GM23338 (cell line): ENCODE measurements around the gene GPR25. TPM values are rescaled to one million over a fixed set of nuclear protein-coding genes. Genes with fewer than 3 reads are reported as not detected.

Experiments used
- ATAC-seq: fragments of 200-7000 bp; cut with Tn5 transposase; 3 replicates; pipeline ENCODE4 v1.9.1; 2020
- DNase-seq: peaks from one replicate; pipeline ENCODE4 v3.0.0-alpha.2; 2015; ENCODE audit warnings: low spot score
- H2AFZ ChIP-seq: fragments of 200-600 bp; sonication (generic); 2 replicates; pipeline ENCODE4 v1.8.0; 2016; ENCODE audit warnings: antibody characterized with exemption, mild to moderate bottlenecking, moderate library complexity
- H3F3A ChIP-seq: fragments of 200-600 bp; sonication (generic); replicated peaks from 2 replicates; pipeline ENCODE4 v1.8.0; 2017; ENCODE audit warnings: antibody characterized with exemption, mixed run types, low read depth
- H3K27ac ChIP-seq: fragments of 200-600 bp; sonication (generic); 2 replicates; pipeline ENCODE4 v1.6.1; 2016; ENCODE audit warnings: low read depth
- H3K27me3 ChIP-seq: fragments of 200-600 bp; sonication (generic); 2 replicates; pipeline ENCODE4 v1.8.0; 2016; ENCODE audit warnings: mild to moderate bottlenecking, mixed run types, moderate library complexity; ENCODE audit not compliant: insufficient read depth
- H3K36me3 ChIP-seq: fragments of 200-600 bp; sonication (generic); 2 replicates; pipeline ENCODE4 v1.8.0; 2016; ENCODE audit warnings: mild to moderate bottlenecking; ENCODE audit not compliant: insufficient read depth
- H3K4me1 ChIP-seq: fragments of 200-600 bp; sonication (generic); 2 replicates; pipeline ENCODE4 v1.8.0; 2016; ENCODE audit warnings: mild to moderate bottlenecking, moderate library complexity; ENCODE audit not compliant: insufficient read depth
- H3K4me2 ChIP-seq: fragments of 200-600 bp; sonication (generic); 2 replicates; pipeline ENCODE4 v1.7.1; 2017; ENCODE audit warnings: mixed run types
- H3K4me3 ChIP-seq: fragments of 200-600 bp; sonication (generic); 2 replicates; pipeline ENCODE4 v1.6.1; 2016; ENCODE audit warnings: mixed run types
- H3K79me2 ChIP-seq: fragments of 200-600 bp; sonication (generic); replicated peaks from 2 replicates; pipeline ENCODE4 v1.8.0; 2017; ENCODE audit warnings: mild to moderate bottlenecking; ENCODE audit not compliant: insufficient read depth
- H3K9me2 ChIP-seq: fragments of 200-600 bp; sonication (generic); 2 replicates; pipeline ENCODE4 v1.8.0; 2017; ENCODE audit not compliant: insufficient read depth
- H4K20me1 ChIP-seq: fragments of 200-600 bp; sonication (generic); replicated peaks from 2 replicates; pipeline ENCODE4 v1.8.0; 2017; ENCODE audit warnings: mild to moderate bottlenecking; ENCODE audit not compliant: insufficient read depth
- H3K27ac Mint-ChIP-seq: 2 replicates; pipeline ENCODE4 v1.8.0; 2020; ENCODE audit warnings: inconsistent platforms, mild to moderate bottlenecking, moderate library complexity, mixed read lengths
- H3K27me3 Mint-ChIP-seq: 3 replicates; pipeline ENCODE4 v1.8.0; 2022; ENCODE audit warnings: low read depth, mild to moderate bottlenecking, moderate library complexity, mixed read lengths, inconsistent platforms; ENCODE audit not compliant: insufficient read depth, poor library complexity
- H3K36me3 Mint-ChIP-seq: 3 replicates; pipeline ENCODE4 v1.8.0; 2021; ENCODE audit warnings: low read depth, mild to moderate bottlenecking, inconsistent platforms, moderate library complexity, mixed read lengths
- H3K4me1 Mint-ChIP-seq: 3 replicates; pipeline ENCODE4 v1.8.0; 2020; ENCODE audit warnings: mild to moderate bottlenecking, inconsistent platforms, mixed read lengths
- H3K4me3 Mint-ChIP-seq: 3 replicates; pipeline ENCODE4 v1.8.0; 2021; ENCODE audit warnings: moderate library complexity, mild to moderate bottlenecking, inconsistent platforms, mixed read lengths
- H3K9me3 Mint-ChIP-seq: 3 replicates; pipeline ENCODE4 v1.8.0; 2020; ENCODE audit warnings: moderate library complexity, mild to moderate bottlenecking, inconsistent platforms, mixed read lengths
- CREB1 ChIP-seq: fragments of 250-450 bp; sonication (Bioruptor Pico); IDR thresholded peaks from 2 replicates; pipeline ENCODE4 v1.5.0; 2020; ENCODE audit warnings: low read depth, mild to moderate bottlenecking, moderate library complexity
- EZH2phosphoT487 ChIP-seq: fragments of 200-600 bp; sonication (generic); IDR thresholded peaks from one replicate; pipeline ENCODE4 v1.8.1; 2018; ENCODE audit warnings: antibody characterized with exemption; ENCODE audit not compliant: unreplicated experiment
- NANOG ChIP-seq: IDR thresholded peaks from 2 replicates; pipeline ENCODE4 v1.6.1; 2016; ENCODE audit warnings: antibody characterized with exemption, borderline replicate concordance
- POLR2AphosphoS5 ChIP-seq: IDR thresholded peaks from 2 replicates; pipeline ENCODE4 v1.6.1; 2016; ENCODE audit warnings: antibody characterized with exemption, low read depth
- STAT1 ChIP-seq: IDR thresholded peaks from one replicate; pipeline ENCODE4 v1.6.1; 2016; ENCODE audit warnings: antibody characterized with exemption; ENCODE audit not compliant: unreplicated experiment
- ZNF114 ChIP-seq: fragments of 250-450 bp; sonication (Bioruptor Pico); IDR thresholded peaks from 2 replicates; pipeline ENCODE4 v1.5.0; 2020; ENCODE audit warnings: mild to moderate bottlenecking, moderate library complexity
- polyA plus RNA-seq: library from polyadenylated mRNA; unstranded; fragments of >200 nt; fragmentation: Nextera tagmentation; extraction: Ambion mirVana; gene quantifications from 2 replicates; pipeline ENCODE4 v1.2.1, GENCODE V29; 2016
- total RNA-seq: library from RNA; depleted of rRNA; stranded (reverse); fragments of >200 nt; shearing (Covaris generic); gene quantifications from 2 replicates; pipeline ENCODE4 v1.2.3, GENCODE V29; 2014
- TF ChIP-seq, protein P1 (sequence below): IDR thresholded peaks from one replicate; pipeline ENCODE4 v1.6.1; 2018; ENCODE audit warnings: antibody characterized with exemption; ENCODE audit not compliant: unreplicated experiment
- TF ChIP-seq, protein P2 (sequence below): IDR thresholded peaks from 2 replicates; pipeline ENCODE4 v1.6.1; 2016; ENCODE audit warnings: antibody characterized with exemption
- TF ChIP-seq, protein P3 (sequence below): fragments of 250-450 bp; sonication (Bioruptor Pico); IDR thresholded peaks from 2 replicates; pipeline ENCODE4 v1.5.0; 2020; ENCODE audit warnings: mild to moderate bottlenecking, moderate library complexity
- TF ChIP-seq, protein P4 (sequence below), 2 experiments: fragments of 200-600 bp in 1 of 2; sonication (generic) in 1 of 2; conservative IDR thresholded peaks; 2 replicates each; pipeline versions ENCODE4 v1.5.1 to v1.6.1; 2016 to 2017; ENCODE audit warnings: antibody characterized with exemption in 2 of 2, low read depth in 2 of 2, mild to moderate bottlenecking in 2 of 2, moderate library complexity in 1 of 2

GPR25 gene
- total and polyA plus RNA-seq, 2 experiments from 2014 or later: not detected

DNA sequence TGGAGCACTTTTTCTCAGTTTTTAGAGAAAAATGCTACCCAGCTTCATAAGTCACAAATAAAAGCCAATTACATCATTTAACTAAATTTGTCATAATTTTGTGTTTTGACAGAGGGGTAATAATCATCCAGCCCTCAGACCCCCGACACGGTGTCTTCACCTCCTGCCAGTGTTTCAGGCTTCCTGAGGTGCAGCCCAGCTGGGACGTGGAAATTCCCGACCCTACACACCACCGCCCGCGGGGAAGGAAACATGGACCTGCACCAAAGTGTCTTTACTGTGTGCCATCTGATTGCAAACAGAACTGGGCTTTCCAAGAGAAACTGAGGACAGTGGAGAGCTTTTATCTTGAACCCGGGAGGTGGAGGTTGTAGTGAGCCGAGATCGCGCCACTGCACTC is 14.3 kb downstream of the GPR25 start (continued):
- TF ChIP-seq, protein P1, sequence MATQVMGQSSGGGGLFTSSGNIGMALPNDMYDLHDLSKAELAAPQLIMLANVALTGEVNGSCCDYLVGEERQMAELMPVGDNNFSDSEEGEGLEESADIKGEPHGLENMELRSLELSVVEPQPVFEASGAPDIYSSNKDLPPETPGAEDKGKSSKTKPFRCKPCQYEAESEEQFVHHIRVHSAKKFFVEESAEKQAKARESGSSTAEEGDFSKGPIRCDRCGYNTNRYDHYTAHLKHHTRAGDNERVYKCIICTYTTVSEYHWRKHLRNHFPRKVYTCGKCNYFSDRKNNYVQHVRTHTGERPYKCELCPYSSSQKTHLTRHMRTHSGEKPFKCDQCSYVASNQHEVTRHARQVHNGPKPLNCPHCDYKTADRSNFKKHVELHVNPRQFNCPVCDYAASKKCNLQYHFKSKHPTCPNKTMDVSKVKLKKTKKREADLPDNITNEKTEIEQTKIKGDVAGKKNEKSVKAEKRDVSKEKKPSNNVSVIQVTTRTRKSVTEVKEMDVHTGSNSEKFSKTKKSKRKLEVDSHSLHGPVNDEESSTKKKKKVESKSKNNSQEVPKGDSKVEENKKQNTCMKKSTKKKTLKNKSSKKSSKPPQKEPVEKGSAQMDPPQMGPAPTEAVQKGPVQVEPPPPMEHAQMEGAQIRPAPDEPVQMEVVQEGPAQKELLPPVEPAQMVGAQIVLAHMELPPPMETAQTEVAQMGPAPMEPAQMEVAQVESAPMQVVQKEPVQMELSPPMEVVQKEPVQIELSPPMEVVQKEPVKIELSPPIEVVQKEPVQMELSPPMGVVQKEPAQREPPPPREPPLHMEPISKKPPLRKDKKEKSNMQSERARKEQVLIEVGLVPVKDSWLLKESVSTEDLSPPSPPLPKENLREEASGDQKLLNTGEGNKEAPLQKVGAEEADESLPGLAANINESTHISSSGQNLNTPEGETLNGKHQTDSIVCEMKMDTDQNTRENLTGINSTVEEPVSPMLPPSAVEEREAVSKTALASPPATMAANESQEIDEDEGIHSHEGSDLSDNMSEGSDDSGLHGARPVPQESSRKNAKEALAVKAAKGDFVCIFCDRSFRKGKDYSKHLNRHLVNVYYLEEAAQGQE: no peak
- TF ChIP-seq NANOG (no peak), CREB1 (CRISPR knock-in tag) (no peak), EZH2phosphoT487 (no peak)
- TF ChIP-seq, protein P2, sequence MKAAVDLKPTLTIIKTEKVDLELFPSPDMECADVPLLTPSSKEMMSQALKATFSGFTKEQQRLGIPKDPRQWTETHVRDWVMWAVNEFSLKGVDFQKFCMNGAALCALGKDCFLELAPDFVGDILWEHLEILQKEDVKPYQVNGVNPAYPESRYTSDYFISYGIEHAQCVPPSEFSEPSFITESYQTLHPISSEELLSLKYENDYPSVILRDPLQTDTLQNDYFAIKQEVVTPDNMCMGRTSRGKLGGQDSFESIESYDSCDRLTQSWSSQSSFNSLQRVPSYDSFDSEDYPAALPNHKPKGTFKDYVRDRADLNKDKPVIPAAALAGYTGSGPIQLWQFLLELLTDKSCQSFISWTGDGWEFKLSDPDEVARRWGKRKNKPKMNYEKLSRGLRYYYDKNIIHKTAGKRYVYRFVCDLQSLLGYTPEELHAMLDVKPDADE: no peak

DNA sequence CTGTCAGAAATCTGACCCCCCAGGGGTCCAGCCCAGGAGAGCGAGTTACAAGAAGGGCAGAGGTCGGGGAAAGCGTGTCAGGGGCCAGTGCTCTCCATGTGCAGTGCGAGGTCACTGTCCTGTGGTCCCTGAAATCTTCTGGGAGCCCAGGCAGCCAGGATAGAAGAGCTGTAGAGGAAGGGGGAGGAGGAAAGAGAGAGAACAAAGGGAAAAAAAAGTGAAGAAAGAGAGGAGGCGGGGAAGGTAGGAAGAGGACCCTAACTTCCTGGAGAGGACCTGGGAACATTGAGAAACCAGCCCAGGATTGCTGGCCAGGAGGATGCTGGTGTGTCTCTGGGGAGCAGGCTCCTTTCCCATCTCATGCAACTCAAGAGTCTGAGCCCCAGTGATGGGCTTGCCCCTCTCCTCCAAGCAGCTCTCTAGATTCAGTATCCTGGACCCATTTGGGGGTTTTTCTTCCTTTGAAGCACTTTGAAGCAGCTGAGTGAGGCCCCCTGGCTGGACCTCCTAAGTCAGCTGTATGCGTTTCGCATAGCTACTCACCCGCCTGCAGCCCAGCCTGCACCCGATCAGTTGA is 15.1 kb downstream of the GPR25 start:
- H3F3A ChIP-seq: 0 out of 2 replicates have a peak, but pooled peaks cover 9% of the 10 kb centered on the region
- no peak overlapping the region for H3K4me3 ChIP-seq
- H2AFZ ChIP-seq: peak overlapping the region; percentile 63; the same call in 1 of the 2 replicates
- H3K4me1 ChIP-seq: peaks cover 43% of the 10 kb centered on the region
- no peaks in the 10 kb centered on the region for H3K36me3 Mint-ChIP-seq
- no peaks in the 10 kb centered on the region; the same call in 1 of the 2 replicates for H4K20me1 ChIP-seq
- ATAC-seq (no peak), DNase-seq (peak; percentile 21)
- H3K27me3 ChIP-seq: no peaks in the 10 kb centered on the region
- no peaks in the 10 kb centered on the region for H3K36me3 ChIP-seq
- H3K4me2 ChIP-seq: peak overlapping the region; percentile 64
- no peak overlapping the region for H3K27ac Mint-ChIP-seq
- no peaks in the 10 kb centered on the region for H3K9me2 ChIP-seq
- peaks cover 10% of the 10 kb centered on the region for H3K79me2 ChIP-seq
- no peaks in the 10 kb centered on the region; the same call in 2 of the 3 replicates for H3K9me3 Mint-ChIP-seq
- H3K4me3 Mint-ChIP-seq: no peak overlapping the region
- H3K4me1 Mint-ChIP-seq: peaks cover 54% of the 10 kb centered on the region
- H3K27ac ChIP-seq: no peak overlapping the region
- peaks cover 27% of the 10 kb centered on the region for H3K27me3 Mint-ChIP-seq
- TF ChIP-seq EZH2phosphoT487: no peak
- TF ChIP-seq, protein P3, sequence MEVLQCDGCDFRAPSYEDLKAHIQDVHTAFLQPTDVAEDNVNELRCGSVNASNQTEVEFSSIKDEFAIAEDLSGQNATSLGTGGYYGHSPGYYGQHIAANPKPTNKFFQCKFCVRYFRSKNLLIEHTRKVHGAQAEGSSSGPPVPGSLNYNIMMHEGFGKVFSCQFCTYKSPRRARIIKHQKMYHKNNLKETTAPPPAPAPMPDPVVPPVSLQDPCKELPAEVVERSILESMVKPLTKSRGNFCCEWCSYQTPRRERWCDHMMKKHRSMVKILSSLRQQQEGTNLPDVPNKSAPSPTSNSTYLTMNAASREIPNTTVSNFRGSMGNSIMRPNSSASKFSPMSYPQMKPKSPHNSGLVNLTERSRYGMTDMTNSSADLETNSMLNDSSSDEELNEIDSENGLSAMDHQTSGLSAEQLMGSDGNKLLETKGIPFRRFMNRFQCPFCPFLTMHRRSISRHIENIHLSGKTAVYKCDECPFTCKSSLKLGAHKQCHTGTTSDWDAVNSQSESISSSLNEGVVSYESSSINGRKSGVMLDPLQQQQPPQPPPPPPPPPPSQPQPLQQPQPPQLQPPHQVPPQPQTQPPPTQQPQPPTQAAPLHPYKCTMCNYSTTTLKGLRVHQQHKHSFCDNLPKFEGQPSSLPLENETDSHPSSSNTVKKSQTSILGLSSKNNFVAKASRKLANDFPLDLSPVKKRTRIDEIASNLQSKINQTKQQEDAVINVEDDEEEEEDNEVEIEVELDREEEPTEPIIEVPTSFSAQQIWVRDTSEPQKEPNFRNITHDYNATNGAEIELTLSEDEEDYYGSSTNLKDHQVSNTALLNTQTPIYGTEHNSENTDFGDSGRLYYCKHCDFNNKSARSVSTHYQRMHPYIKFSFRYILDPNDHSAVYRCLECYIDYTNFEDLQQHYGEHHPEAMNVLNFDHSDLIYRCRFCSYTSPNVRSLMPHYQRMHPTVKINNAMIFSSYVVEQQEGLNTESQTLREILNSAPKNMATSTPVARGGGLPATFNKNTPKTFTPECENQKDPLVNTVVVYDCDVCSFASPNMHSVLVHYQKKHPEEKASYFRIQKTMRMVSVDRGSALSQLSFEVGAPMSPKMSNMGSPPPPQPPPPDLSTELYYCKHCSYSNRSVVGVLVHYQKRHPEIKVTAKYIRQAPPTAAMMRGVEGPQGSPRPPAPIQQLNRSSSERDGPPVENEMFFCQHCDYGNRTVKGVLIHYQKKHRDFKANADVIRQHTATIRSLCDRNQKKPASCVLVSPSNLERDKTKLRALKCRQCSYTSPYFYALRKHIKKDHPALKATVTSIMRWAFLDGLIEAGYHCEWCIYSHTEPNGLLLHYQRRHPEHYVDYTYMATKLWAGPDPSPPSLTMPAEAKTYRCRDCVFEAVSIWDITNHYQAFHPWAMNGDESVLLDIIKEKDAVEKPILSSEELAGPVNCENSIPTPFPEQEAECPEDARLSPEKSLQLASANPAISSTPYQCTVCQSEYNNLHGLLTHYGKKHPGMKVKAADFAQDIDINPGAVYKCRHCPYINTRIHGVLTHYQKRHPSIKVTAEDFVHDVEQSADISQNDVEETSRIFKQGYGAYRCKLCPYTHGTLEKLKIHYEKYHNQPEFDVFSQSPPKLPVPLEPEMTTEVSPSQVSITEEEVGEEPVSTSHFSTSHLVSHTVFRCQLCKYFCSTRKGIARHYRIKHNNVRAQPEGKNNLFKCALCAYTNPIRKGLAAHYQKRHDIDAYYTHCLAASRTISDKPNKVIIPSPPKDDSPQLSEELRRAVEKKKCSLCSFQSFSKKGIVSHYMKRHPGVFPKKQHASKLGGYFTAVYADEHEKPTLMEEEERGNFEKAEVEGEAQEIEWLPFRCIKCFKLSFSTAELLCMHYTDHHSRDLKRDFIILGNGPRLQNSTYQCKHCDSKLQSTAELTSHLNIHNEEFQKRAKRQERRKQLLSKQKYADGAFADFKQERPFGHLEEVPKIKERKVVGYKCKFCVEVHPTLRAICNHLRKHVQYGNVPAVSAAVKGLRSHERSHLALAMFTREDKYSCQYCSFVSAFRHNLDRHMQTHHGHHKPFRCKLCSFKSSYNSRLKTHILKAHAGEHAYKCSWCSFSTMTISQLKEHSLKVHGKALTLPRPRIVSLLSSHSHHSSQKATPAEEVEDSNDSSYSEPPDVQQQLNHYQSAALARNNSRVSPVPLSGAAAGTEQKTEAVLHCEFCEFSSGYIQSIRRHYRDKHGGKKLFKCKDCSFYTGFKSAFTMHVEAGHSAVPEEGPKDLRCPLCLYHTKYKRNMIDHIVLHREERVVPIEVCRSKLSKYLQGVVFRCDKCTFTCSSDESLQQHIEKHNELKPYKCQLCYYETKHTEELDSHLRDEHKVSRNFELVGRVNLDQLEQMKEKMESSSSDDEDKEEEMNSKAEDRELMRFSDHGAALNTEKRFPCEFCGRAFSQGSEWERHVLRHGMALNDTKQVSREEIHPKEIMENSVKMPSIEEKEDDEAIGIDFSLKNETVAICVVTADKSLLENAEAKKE (CRISPR knock-in tag): no peak
- no peak for TF ChIP-seq NANOG
- TF ChIP-seq STAT1: no peak
- TF ChIP-seq, protein P4, sequence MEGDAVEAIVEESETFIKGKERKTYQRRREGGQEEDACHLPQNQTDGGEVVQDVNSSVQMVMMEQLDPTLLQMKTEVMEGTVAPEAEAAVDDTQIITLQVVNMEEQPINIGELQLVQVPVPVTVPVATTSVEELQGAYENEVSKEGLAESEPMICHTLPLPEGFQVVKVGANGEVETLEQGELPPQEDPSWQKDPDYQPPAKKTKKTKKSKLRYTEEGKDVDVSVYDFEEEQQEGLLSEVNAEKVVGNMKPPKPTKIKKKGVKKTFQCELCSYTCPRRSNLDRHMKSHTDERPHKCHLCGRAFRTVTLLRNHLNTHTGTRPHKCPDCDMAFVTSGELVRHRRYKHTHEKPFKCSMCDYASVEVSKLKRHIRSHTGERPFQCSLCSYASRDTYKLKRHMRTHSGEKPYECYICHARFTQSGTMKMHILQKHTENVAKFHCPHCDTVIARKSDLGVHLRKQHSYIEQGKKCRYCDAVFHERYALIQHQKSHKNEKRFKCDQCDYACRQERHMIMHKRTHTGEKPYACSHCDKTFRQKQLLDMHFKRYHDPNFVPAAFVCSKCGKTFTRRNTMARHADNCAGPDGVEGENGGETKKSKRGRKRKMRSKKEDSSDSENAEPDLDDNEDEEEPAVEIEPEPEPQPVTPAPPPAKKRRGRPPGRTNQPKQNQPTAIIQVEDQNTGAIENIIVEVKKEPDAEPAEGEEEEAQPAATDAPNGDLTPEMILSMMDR (conservative IDR thresholded peaks at IDR 0.05; ENCODE audit: low read depth in 2 of 2): no peak
- TF ChIP-seq, protein P2: no peak
- no peak for TF ChIP-seq CREB1 (CRISPR knock-in tag)
- no peak for TF ChIP-seq POLR2AphosphoS5
- TF ChIP-seq ZNF114 (CRISPR knock-in tag): no peak
